Measurements from ENCODE around the gene HPCAL1. TPM values are rescaled to one million over a fixed set of nuclear protein-coding genes. Genes with fewer than 3 reads are reported as not detected.

HPCAL1 gene
- polyA plus RNA-seq, 3 donors, result 20.4 to 37.3 (median 28.5) TPM

GRCh38 chr2:10310309-10310888 is 7.7 kb downstream of the HPCAL1 start:
- DNase-seq (ENCODE audit: extremely low read depth in 1 of 11, low read depth in 9 of 11, low spot score in 4 of 11), result no peak

- no peak for DNase-seq (ENCODE audit: extremely low read depth in 1 of 11, low read depth in 9 of 11, low spot score in 4 of 11)
Measured at GRCh38 chr2:10311736-10312135, 9.0 kb downstream of the HPCAL1 start.

GRCh38 chr2:10312437-10312957 is 9.8 kb downstream of the HPCAL1 start:
- DNase-seq (ENCODE audit: extremely low read depth in 1 of 11, low read depth in 9 of 11, low spot score in 4 of 11), result no peak

GRCh38 chr2:10316336-10316735 is 13.6 kb downstream of the HPCAL1 start:
- no peak for DNase-seq (ENCODE audit: extremely low read depth in 1 of 11, low read depth in 9 of 11, low spot score in 4 of 11)

GRCh38 chr2:10316860-10317259 is 14.2 kb downstream of the HPCAL1 start:
- DNase-seq (ENCODE audit: extremely low read depth in 1 of 11, low read depth in 9 of 11, low spot score in 4 of 11), result no peak

- no peak for DNase-seq (ENCODE audit: extremely low read depth in 1 of 11, low read depth in 9 of 11, low spot score in 4 of 11)
Measured at GRCh38 chr2:10317646-10318045, 14.9 kb downstream of the HPCAL1 start.

- DNase-seq (ENCODE audit: extremely low read depth in 1 of 11, low read depth in 9 of 11, low spot score in 4 of 11), result no peak
Measured at GRCh38 chr2:10318345-10318744, 15.6 kb downstream of the HPCAL1 start.

- DNase-seq (ENCODE audit: extremely low read depth in 1 of 11, low read depth in 9 of 11, low spot score in 4 of 11), result no peak
Measured at GRCh38 chr2:10319892-10320574, 17.3 kb downstream of the HPCAL1 start.

GRCh38 chr2:10320575-10320931 is 17.8 kb downstream of the HPCAL1 start:
- DNase-seq (ENCODE audit: extremely low read depth in 1 of 11, low read depth in 9 of 11, low spot score in 4 of 11), result no peak

GRCh38 chr2:10320933-10321332 is 18.2 kb downstream of the HPCAL1 start:
- DNase-seq (ENCODE audit: extremely low read depth in 1 of 11, low read depth in 9 of 11, low spot score in 4 of 11), result no peak

GRCh38 chr2:10321622-10322021 is 18.9 kb downstream of the HPCAL1 start:
- DNase-seq (ENCODE audit: extremely low read depth in 1 of 11, low read depth in 9 of 11, low spot score in 4 of 11), result no peak

- DNase-seq (ENCODE audit: extremely low read depth in 1 of 11, low read depth in 9 of 11, low spot score in 4 of 11), result no peak
Measured at GRCh38 chr2:10322481-10322880, 19.8 kb downstream of the HPCAL1 start.

GRCh38 chr2:10322973-10323372 is 20.3 kb downstream of the HPCAL1 start:
- DNase-seq (ENCODE audit: extremely low read depth in 1 of 11, low read depth in 9 of 11, low spot score in 4 of 11), result no peak

- DNase-seq (ENCODE audit: extremely low read depth in 1 of 11, low read depth in 9 of 11, low spot score in 4 of 11), result no peak
Measured at GRCh38 chr2:10323535-10323934, 20.8 kb downstream of the HPCAL1 start.

GRCh38 chr2:10324095-10324832 is 21.6 kb downstream of the HPCAL1 start:
- DNase-seq (ENCODE audit: extremely low read depth in 1 of 11, low read depth in 9 of 11, low spot score in 4 of 11), result no peak

- no peak for DNase-seq (ENCODE audit: extremely low read depth in 1 of 11, low read depth in 9 of 11, low spot score in 4 of 11)
Measured at GRCh38 chr2:10325278-10326145, 22.8 kb downstream of the HPCAL1 start.

GRCh38 chr2:10326151-10326616 is 23.5 kb downstream of the HPCAL1 start:
- DNase-seq (ENCODE audit: extremely low read depth in 1 of 11, low read depth in 9 of 11, low spot score in 4 of 11), result no peak

GRCh38 chr2:10326707-10327594 is 24.2 kb downstream of the HPCAL1 start:
- no peak for DNase-seq (ENCODE audit: extremely low read depth in 1 of 11, low read depth in 9 of 11, low spot score in 4 of 11)
